ENCODE results near the gene NR4A2. TPM values are rescaled to one million over a fixed set of nuclear protein-coding genes. Genes with fewer than 3 reads are reported as not detected.

NR4A2 gene
- total and polyA plus RNA-seq, 11 donors, result 0.63 to 14.2 (median 1.3) TPM

DNA sequence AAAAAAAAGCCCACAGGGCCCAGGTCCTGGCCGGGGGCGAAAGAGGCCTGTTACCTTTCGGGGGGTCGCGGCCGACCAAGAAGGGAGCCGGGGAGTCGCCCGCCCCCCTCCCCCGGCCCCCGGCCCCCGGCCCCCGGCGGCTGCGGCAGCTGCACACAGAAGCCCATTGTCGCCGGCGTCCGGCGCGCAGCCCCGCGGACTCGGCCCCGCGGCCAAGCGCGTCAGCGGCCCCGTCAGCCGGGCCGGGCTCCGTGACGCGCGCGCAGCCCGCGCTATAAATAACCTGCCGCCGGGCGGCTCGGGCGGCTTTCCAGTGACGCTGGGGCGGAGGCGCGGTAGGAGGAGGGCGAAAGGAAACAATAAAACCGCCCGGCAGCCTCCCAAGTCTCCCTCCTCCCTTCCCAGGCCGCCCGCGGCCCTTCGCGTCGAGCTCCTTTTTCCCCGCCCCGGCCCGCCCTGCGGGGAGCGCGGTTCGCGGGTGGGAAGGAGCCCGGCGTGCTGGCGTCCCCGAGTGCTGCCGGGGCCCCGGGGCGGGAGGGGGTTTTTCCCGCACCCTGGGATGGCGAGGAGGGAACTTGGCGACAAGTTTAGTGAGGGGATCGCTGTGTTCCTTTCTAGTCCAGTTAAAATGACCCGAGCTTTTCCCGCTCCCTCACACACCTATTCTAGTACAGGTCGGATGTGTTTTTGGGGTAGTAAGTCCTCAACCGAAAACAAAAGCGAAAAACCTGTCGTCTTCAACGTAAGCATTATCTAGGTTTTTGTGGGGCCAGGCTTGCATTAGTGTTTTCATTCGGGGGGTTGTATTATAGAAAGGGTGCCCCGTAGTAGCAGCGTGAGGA lies 10.0 kb upstream of the NR4A2 start:
- H3K36me3 ChIP-seq, result no peaks in the 10 kb centered on the region
- no peaks in the 10 kb centered on the region for H3K27me3 ChIP-seq
- H3K4me3 ChIP-seq, result peak overlapping the region; percentile 75 to 96 (median 90)
- peak overlapping the region; percentile 99 to 100 (median 100) for H3K27ac ChIP-seq
- peaks cover 0 to 36% (median 16%) of the 10 kb centered on the region in 12 donors for H3K4me1 ChIP-seq
- ATAC-seq, result peak; percentile 87 to 95 (median 91)
- peak; percentile 96 to 98 (median 97) for DNase-seq
- WGBS, 4 donors, result 0 to 3% (median 1%) methylated on average over 20 to 86 of the region's 86 CpGs
- intact Hi-C loops (cut with DNase I), result loop anchor here (1.0 to 10.0 kb wide), 9 partner anchors 8 to 245 kb away; partner anchors contain the start of gene GPD2 (in 5 of the 10)
- TF ChIP-seq, protein P1, sequence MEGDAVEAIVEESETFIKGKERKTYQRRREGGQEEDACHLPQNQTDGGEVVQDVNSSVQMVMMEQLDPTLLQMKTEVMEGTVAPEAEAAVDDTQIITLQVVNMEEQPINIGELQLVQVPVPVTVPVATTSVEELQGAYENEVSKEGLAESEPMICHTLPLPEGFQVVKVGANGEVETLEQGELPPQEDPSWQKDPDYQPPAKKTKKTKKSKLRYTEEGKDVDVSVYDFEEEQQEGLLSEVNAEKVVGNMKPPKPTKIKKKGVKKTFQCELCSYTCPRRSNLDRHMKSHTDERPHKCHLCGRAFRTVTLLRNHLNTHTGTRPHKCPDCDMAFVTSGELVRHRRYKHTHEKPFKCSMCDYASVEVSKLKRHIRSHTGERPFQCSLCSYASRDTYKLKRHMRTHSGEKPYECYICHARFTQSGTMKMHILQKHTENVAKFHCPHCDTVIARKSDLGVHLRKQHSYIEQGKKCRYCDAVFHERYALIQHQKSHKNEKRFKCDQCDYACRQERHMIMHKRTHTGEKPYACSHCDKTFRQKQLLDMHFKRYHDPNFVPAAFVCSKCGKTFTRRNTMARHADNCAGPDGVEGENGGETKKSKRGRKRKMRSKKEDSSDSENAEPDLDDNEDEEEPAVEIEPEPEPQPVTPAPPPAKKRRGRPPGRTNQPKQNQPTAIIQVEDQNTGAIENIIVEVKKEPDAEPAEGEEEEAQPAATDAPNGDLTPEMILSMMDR (IDR thresholded peaks at IDR 0.05), result no peak
- peak in 1 of 2 donors; percentile 80 for TF ChIP-seq POLR2A (IDR thresholded peaks at IDR 0.05)
- no peaks in the 10 kb centered on the region for H3K9me3 ChIP-seq

- DNase-seq (peak; percentile 93 to 95 (median 94)), ATAC-seq (peak; percentile 88 to 91 (median 90))
- H3K9me3 ChIP-seq, result no peaks in the 10 kb centered on the region
- TF ChIP-seq POLR2A (IDR thresholded peaks at IDR 0.05), result peak in 1 of 2 donors; percentile 73
- TF ChIP-seq, protein P1 (IDR thresholded peaks at IDR 0.05), result no peak
- peak overlapping the region; percentile 75 to 96 (median 90) for H3K4me3 ChIP-seq
- H3K4me1 ChIP-seq, result peaks cover 0 to 36% (median 16%) of the 10 kb centered on the region in 12 donors
- 1 to 2% (median 1%) methylated on average over 52 to 62 of the region's 62 CpGs for WGBS, 4 donors
- intact Hi-C loops (cut with DNase I), result loop anchor here (1.0 to 10.0 kb wide), 9 partner anchors 7 to 246 kb away; partner anchors contain the start of gene GPD2 (in 6 of the 10)
- no peaks in the 10 kb centered on the region for H3K36me3 ChIP-seq
- H3K27ac ChIP-seq, result peak overlapping the region; percentile 99 to 100 (median 100)
- no peaks in the 10 kb centered on the region for H3K27me3 ChIP-seq
Measured at GRCh38 chr2:156341452-156342253, 9.1 kb upstream of the NR4A2 start.

DNA sequence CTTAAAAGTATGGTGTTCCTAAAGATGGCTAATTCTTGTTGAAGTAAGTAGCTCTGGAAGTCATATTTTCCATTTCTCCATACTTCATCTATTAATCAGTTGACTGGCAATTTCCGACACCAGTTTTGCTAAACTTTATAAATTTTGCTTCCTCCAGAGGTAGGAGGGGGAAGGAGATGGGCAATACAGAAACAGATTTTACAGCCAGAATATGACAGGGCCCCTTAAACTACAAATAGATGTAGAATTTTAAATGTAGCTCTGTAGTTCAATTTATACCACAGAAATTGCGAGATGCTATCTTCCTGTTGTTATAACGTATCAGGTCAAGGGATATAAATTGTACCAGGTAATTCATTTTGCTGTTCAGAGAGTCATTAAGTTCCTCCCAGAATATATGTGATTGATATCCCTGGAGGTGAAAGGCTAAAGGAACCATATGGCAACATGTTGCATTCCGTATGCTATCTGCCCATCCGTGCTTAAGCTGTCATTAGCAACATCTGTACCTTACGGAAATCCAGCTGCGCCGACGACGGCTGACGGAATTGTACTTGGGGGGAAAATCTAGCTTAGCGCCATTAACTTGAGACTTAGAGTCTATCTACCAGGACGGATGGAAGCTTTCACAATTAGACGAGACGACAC lies 8.4 kb upstream of the NR4A2 start:
- no peaks in the 10 kb centered on the region for H3K36me3 ChIP-seq
- H3K4me1 ChIP-seq, result peaks cover 0 to 39% (median 17%) of the 10 kb centered on the region in 12 donors
- no peak for TF ChIP-seq POLR2A (IDR thresholded peaks at IDR 0.05)
- TF ChIP-seq, protein P1 (IDR thresholded peaks at IDR 0.05), result no peak
- DNase-seq, result no peak
- no peaks in the 10 kb centered on the region for H3K9me3 ChIP-seq
- H3K27me3 ChIP-seq, result no peaks in the 10 kb centered on the region
- H3K4me3 ChIP-seq, result peak overlapping the region; percentile 75 to 96 (median 90)
- H3K27ac ChIP-seq, result peak overlapping the region; percentile 99 to 100 (median 100)
- intact Hi-C loops (cut with DNase I), result loop anchor here in 6 of 10 donors (2.0 to 10.0 kb wide), 6 partner anchors 60 to 246 kb away; partner anchors contain the start of gene GPD2 (in 4 of the 6)
- ATAC-seq, result no peak
- 12 to 17% (median 14%) methylated on average over 15 of the region's 15 CpGs for WGBS, 4 donors

Data from heart left ventricle (tissue), 16 donors.